MG63 (cell line): ENCODE measurements around the gene KCNRG. TPM values are rescaled to one million over a fixed set of nuclear protein-coding genes. Genes with fewer than 3 reads are reported as not detected.
"Not testable (repeated sequence)": the region's sequence is repeated elsewhere in the genome, so short reads cannot be mapped to it uniquely, and the experiment has no call there.

Experiments
- DNase-seq: peaks from one replicate; pipeline ENCODE4 v3.0.0-alpha.2; 2020
- H3K27me3 ChIP-seq: fragments of 250-450 bp; sonication (Bioruptor Pico); 2 replicates; pipeline ENCODE4 v1.5.1; 2020; ENCODE audit warnings: mild to moderate bottlenecking, moderate library complexity
- H3K36me3 ChIP-seq: fragments of 250-450 bp; sonication (Bioruptor Pico); 2 replicates; pipeline ENCODE4 v1.5.1; 2020; ENCODE audit warnings: mild to moderate bottlenecking, moderate library complexity
- H3K4me3 ChIP-seq: fragments of 250-450 bp; sonication (Bioruptor Pico); 2 replicates; pipeline ENCODE4 v1.5.1; 2020; ENCODE audit warnings: mild to moderate bottlenecking, moderate library complexity
- H3K9me3 ChIP-seq: fragments of 250-450 bp; sonication (Bioruptor Pico); 2 replicates; pipeline ENCODE4 v1.5.1; 2020; ENCODE audit warnings: mild to moderate bottlenecking, moderate library complexity
- total RNA-seq: library from RNA; depleted of rRNA; stranded (reverse); fragments of >200 nt; shearing (Covaris generic); gene quantifications from 2 replicates; pipeline ENCODE4 v1.2.3, GENCODE V29; 2014; ENCODE audit warnings: low replicate concordance; rRNA removed

The KCNRG gene
- total RNA-seq, 1 experiment from 2014 or later: not detected

DNA sequence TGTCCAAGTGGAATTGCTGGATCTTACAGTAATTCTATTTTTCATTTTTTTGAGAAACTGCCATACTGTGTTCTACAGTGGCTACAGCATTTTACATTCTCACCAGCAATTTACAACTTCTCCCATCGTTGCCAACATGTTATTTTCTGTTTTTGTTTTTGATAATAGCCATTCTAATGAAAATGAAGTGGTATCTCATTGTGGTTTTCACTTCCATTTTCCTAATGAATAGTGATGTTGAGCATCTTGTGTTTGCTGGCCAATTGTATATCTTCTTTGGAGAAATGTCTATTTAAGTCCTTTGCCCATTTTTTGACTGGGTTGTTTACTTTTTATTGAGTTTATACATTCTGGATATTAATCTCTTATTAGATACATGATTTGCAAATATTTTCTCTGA lies 38.6 kb downstream of the KCNRG start:
- DNase-seq: no peak
- Histone ChIP-seq H3K4me3 (no peak overlapping the region), H3K9me3 (no peaks in the 10 kb centered on the region), H3K27me3 (no peaks in the 10 kb centered on the region), H3K36me3 (peaks cover 65% of the 10 kb centered on the region)

DNA sequence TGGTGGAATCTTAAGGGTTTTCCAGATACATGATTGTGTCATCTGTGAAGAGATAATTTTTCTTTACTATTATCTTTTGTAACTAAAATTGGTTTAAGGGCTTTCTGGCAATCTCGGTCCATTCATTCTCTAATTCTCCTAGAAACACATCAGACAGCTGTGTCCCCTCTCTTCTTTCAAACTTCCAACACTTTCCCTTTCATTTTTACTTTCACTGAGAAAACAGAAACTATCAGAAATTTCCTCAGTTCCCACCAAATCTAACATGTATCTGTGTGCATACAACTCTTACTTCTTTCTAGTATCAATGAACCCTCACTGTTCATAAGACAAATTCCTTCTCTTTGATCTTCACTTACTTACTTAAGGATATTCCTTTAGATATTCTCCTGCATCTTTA lies 40.2 kb downstream of the KCNRG start:
- Histone ChIP-seq H3K4me3 (no peak overlapping the region), H3K27me3 (no peaks in the 10 kb centered on the region), H3K36me3 (peaks cover 76% of the 10 kb centered on the region), H3K9me3 (no peaks in the 10 kb centered on the region)
- DNase-seq: no peak

DNA sequence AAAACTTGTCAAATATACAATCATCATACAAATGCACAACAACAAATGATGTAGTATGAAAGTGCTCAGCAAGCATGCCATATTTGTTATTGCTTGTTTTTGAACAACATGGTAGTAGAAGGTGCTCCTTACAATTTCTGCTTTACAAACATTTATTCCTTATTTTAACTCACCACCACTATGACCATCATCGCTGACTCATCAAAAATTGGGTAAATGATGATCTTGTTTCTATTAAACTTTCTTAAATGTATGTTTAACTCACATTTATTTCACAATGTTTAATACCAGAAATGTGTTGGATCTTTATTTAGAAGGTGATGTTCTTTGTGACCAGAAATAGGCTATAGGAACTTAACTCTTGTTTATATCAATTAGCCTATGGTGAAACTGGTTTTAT lies 45.5 kb downstream of the KCNRG start:
- H3K36me3 ChIP-seq: peaks cover 71% of the 10 kb centered on the region
- no peaks in the 10 kb centered on the region for H3K9me3 ChIP-seq
- H3K27me3 ChIP-seq: no peaks in the 10 kb centered on the region
- H3K4me3 ChIP-seq: no peak overlapping the region
- no peak for DNase-seq

DNA sequence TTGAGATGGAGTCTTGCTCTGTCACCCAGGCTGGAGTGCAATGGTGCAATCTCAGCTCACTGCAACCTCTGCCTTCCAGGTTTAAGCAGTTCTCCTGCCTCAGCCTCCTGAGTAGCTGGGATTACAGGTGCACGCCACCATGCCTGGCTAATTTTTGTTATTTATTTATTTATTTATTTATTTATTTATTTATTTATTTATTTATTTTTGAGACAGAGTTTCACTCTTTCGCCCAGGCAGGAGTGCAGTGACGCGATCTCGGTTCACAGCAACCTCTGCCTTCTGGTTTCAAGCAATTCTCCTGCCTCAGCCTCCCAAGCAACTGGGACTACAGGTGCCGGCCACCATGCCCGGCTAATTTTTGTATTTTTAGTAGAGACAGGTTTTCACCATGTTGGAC lies 47.1 kb downstream of the KCNRG start:
- H3K36me3 ChIP-seq: peaks cover 73% of the 10 kb centered on the region
- H3K27me3 ChIP-seq, H3K4me3 ChIP-seq, H3K9me3 ChIP-seq, DNase-seq: not testable (repeated sequence)

DNA sequence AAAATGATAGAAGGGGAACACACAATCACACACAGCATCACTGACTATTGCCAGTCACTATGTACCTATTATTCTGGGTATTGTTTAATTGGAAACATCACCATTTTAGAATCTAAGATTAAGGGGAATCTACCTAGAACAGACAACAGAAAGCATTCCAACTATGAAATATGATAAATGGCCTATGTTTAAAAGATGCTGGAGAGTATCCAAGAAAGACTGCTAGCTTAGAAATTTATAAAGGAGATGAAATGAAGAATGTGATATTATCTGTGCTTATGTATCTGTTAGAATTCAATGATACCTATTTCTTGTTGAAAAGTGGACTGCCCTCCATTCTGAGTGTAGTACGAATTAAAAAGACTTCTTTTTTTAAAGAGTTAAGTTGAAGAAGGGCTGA lies 50.5 kb downstream of the KCNRG start:
- H3K27me3 ChIP-seq: no peaks in the 10 kb centered on the region
- H3K4me3 ChIP-seq: no peak overlapping the region
- DNase-seq: no peak
- no peaks in the 10 kb centered on the region for H3K9me3 ChIP-seq
- peaks cover 79% of the 10 kb centered on the region for H3K36me3 ChIP-seq

DNA sequence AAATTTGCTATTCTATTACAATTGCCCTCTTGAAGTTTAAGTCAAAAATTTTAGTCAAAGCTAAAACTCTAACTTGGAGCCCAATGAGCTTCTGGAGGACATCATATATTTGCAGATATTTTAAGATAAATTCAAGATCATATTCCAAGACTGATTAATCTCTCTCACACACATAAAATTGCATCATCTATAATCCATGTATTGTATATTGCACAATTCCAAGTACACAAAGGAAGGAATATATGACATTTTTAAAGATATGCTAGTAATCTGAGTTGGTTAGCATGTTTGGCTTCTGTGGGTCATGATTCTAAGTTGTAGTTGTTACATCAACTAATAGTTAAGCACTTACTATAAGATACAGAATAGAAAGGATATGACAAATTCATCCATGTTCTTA lies 53.3 kb downstream of the KCNRG start:
- DNase-seq: no peak

DNA sequence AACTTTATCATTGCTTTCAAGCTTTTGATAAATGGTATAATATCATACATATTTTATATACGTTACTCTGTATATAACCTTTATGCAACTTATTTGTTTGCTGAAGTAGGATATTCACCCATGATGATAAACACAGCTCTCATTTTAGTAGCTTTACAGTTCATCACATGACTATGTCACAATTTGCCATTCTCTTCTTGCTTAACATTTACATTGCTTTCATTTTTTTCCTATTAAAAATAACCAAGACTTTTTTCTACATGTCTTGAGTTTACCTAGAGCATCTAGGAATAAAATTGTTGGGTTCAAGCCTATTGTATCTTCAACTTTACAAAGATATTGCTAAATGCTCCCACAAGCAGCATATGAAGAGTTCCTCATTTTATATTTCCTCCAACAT lies 54.0 kb downstream of the KCNRG start:
- H3K9me3 ChIP-seq: no peaks in the 10 kb centered on the region
- no peak for DNase-seq
- peaks cover 81% of the 10 kb centered on the region for H3K36me3 ChIP-seq
- H3K27me3 ChIP-seq: no peaks in the 10 kb centered on the region
- H3K4me3 ChIP-seq: no peak overlapping the region

More for the DNA sequence above, 53.3 kb downstream of the KCNRG start:
- H3K4me3 ChIP-seq: no peak overlapping the region
- H3K27me3 ChIP-seq: no peaks in the 10 kb centered on the region
- H3K36me3 ChIP-seq: peaks cover 79% of the 10 kb centered on the region
- no peaks in the 10 kb centered on the region for H3K9me3 ChIP-seq

DNA sequence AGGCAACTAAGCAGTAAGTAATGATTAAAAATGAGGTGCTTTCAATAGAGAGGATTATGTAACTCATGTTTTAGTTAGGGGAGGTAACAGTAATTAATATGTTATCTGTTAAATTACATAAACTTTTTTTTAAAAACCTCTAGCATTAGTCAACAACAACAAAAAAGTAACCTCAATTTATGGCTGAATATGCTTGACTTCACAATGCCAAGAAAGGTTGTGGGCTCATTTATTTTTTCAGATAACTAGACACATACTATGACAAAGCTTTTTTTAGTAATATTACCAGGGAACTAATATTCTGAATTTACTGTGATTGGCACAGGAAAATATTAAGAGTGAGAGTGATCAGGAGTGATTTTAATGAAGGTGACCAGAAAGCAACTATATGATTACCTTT lies 54.9 kb downstream of the KCNRG start:
- Histone ChIP-seq H3K9me3 (no peaks in the 10 kb centered on the region), H3K36me3 (peaks cover 85% of the 10 kb centered on the region), H3K27me3 (no peaks in the 10 kb centered on the region), H3K4me3 (no peak overlapping the region)
- DNase-seq: no peak

Other genes starting within 250 kb of the KCNRG start
- 34.7 and 46.6 TPM in 2 replicates for gene KPNA3, start 222.8 kb upstream of the KCNRG start, total RNA-seq
- gene SPRYD7, start 79.1 kb upstream of the KCNRG start, total RNA-seq: 14.8 and 28.1 TPM in 2 replicates
- gene TRIM13, start 18.4 kb upstream of the KCNRG start, total RNA-seq: 13.1 and 16.9 TPM in 2 replicates